Loucy (cell line): ENCODE results near the gene BCAS4.

ENCODE experiments used
- EZH2phosphoT487 ChIP-seq: fragments of 200-600 bp; IDR thresholded peaks from 2 replicates; pipeline ENCODE4 v1.6.1; 2018; ENCODE audit warnings: antibody characterized with exemption, mild to moderate bottlenecking, moderate library complexity, borderline replicate concordance
- TF ChIP-seq, protein P1 (sequence below): fragments of 200-600 bp; sonication (generic); conservative IDR thresholded peaks from 2 replicates; pipeline ENCODE4 v1.5.1; 2014; ENCODE audit warnings: mild to moderate bottlenecking, antibody characterized with exemption, low read length

DNA sequence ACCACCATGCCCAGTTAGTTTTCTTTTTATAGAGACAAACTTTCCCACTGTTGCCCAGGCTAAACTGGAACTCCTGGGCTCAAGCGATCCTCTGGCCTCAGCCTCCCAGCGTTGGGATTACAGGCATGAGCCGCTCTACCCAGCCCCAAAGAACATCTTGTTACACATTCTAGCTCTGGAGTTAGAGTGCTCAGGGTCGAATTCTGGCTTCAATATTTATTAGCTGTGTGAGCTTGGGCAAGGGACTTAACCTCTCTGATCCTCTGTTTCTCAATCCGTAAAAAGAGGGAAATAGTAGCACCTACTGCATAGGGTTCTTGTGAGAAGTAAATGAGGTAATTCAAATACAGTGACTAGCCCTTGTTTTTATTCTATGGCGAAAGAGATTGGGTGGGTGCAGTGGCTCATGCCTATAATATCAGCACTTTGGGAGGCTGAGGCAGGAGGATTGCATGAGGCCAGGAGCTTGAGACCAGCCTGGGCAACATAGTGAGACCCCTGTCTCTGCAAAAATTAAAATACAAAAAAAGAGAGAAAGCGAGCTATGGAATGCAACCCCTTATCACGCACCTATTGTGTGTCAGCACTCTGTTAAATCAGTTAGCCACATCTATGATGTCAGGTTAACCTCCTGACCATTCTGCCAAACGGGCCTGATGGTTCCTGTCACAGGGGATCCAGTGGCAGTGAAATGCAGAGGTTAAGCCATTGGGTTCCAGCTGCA, 19.7 kb downstream of the BCAS4 start:
- TF ChIP-seq, protein P1, sequence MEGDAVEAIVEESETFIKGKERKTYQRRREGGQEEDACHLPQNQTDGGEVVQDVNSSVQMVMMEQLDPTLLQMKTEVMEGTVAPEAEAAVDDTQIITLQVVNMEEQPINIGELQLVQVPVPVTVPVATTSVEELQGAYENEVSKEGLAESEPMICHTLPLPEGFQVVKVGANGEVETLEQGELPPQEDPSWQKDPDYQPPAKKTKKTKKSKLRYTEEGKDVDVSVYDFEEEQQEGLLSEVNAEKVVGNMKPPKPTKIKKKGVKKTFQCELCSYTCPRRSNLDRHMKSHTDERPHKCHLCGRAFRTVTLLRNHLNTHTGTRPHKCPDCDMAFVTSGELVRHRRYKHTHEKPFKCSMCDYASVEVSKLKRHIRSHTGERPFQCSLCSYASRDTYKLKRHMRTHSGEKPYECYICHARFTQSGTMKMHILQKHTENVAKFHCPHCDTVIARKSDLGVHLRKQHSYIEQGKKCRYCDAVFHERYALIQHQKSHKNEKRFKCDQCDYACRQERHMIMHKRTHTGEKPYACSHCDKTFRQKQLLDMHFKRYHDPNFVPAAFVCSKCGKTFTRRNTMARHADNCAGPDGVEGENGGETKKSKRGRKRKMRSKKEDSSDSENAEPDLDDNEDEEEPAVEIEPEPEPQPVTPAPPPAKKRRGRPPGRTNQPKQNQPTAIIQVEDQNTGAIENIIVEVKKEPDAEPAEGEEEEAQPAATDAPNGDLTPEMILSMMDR: no peak
- no peak for TF ChIP-seq EZH2phosphoT487
